Measurements from ENCODE around the gene REG1A. TPM values are rescaled to one million over a fixed set of nuclear protein-coding genes. Genes with fewer than 3 reads are reported as not detected.

REG1A gene
- not detected for total RNA-seq

GRCh38 chr2:79120194-79120713, at the start of gene REG1A:
Gene REG1A (plus strand): TSS chr2:79120488. CDS start chr2:79120862, 374 bp downstream.

GRCh38 chr2:79087785-79088364, 32.4 kb upstream of the REG1A start, which contains the start of gene REG1B:
Gene REG1B (minus strand): TSS chr2:79087993. CDS start chr2:79087612, 381 bp downstream.

GRCh38 chr2:79159653-79160052, 39.4 kb downstream of the REG1A start, which contains the start of gene REG3A:
Gene REG3A (minus strand): TSS chr2:79159753. CDS start chr2:79159405, 348 bp downstream.

Other genes with a start within 250 kb of the REG1A start
- gene REG3G, start 94.8 kb upstream of the REG1A start, total RNA-seq, result not detected
- gene REG1B, start 32.5 kb upstream of the REG1A start, total RNA-seq, result not detected
- gene REG3A, start 39.3 kb downstream of the REG1A start, total RNA-seq, result not detected